Fibroblast of lung (primary cell): ENCODE results near the gene CLEC16A. TPM values are rescaled to one million over a fixed set of nuclear protein-coding genes. Genes with fewer than 3 reads are reported as not detected.

Experiments used
- DNase-seq, 2 donors: peaks; one replicate each; pipeline versions ENCODE4 v3.0.0 to v3.0.0-alpha.2; 2010; ENCODE audit warnings: low read depth in 2 of 2
- H2AFZ ChIP-seq: 2 replicates; pipeline ENCODE4 v1.5.1; 2012; ENCODE audit warnings: low read length, control low read depth, inconsistent platforms
- H3K27ac ChIP-seq: 2 replicates; pipeline ENCODE4 v1.5.1; 2011; ENCODE audit warnings: low read length, control low read depth; ENCODE audit not compliant: insufficient read depth
- H3K27me3 ChIP-seq: 2 replicates; pipeline ENCODE4 v1.5.1; 2011; ENCODE audit warnings: mild to moderate bottlenecking, low read length; ENCODE audit not compliant: control insufficient read depth, insufficient read depth
- H3K36me3 ChIP-seq: 2 replicates; pipeline ENCODE4 v1.5.1; 2011; ENCODE audit warnings: low read length; ENCODE audit not compliant: control insufficient read depth, insufficient read depth
- H3K4me1 ChIP-seq: 2 replicates; pipeline ENCODE4 v1.5.1; 2011; ENCODE audit warnings: low read length; ENCODE audit not compliant: control insufficient read depth, insufficient read depth; ENCODE audit errors: extremely low read depth
- H3K4me2 ChIP-seq: 2 replicates; pipeline ENCODE4 v1.5.1; 2011; ENCODE audit warnings: low read length, control low read depth; ENCODE audit not compliant: insufficient read depth; ENCODE audit errors: extremely low read depth
- H3K4me3 ChIP-seq, 4 experiments: fragments of 200-600 bp in 1 of 4; sonication (generic) in 1 of 4; replicated peaks in 1 of 4; 2 replicates each; pipeline ENCODE4 v1.5.1; 2011 to 2016; ENCODE audit warnings: low read length in 4 of 4, low read depth in 3 of 4, mild to moderate bottlenecking in 3 of 4, control low read depth in 2 of 4, inconsistent platforms in 1 of 4, mixed read lengths in 1 of 4; ENCODE audit not compliant: insufficient read depth in 1 of 4; ENCODE audit errors: control extremely low read depth in 1 of 4
- H3K79me2 ChIP-seq: 2 replicates; pipeline ENCODE4 v1.5.1; 2012; ENCODE audit warnings: mild to moderate bottlenecking, low read length, inconsistent platforms; ENCODE audit not compliant: control insufficient read depth, insufficient read depth
- H3K9ac ChIP-seq: 2 replicates; pipeline ENCODE4 v1.5.1; 2011; ENCODE audit warnings: mild to moderate bottlenecking, low read length, control low read depth; ENCODE audit not compliant: insufficient read depth
- H3K9me3 ChIP-seq: 2 replicates; pipeline ENCODE4 v1.5.1; 2012; ENCODE audit warnings: low read depth, low read length; ENCODE audit not compliant: control insufficient read depth, insufficient read depth
- H4K20me1 ChIP-seq: 2 replicates; pipeline ENCODE4 v1.5.1; 2011; ENCODE audit warnings: low read length; ENCODE audit not compliant: control insufficient read depth, insufficient read depth; ENCODE audit errors: extremely low read depth
- EZH2 ChIP-seq: IDR thresholded peaks from 2 replicates; pipeline ENCODE4 v1.5.1; 2012; ENCODE audit warnings: low read length, control low read depth, mild to moderate bottlenecking; ENCODE audit errors: missing control alignments
- polyA plus RNA-seq, 2 donors: library from polyadenylated mRNA; depleted of rRNA in 1 of 2; stranded (reverse) in 1 of 2; unstranded in 1 of 2; fragments of >200 nt; gene quantifications; 2 replicates each; pipeline ENCODE4 v1.2.1, GENCODE V29; 2011 to 2012; ENCODE audit warnings: missing spikeins in 1 of 2
- total RNA-seq: library from RNA; depleted of rRNA; stranded (reverse); fragments of >200 nt; gene quantifications from 2 replicates; pipeline ENCODE4 v1.2.1, GENCODE V29; 2014
- TF ChIP-seq, protein P1 (sequence below), 2 donors: IDR thresholded peaks in 1 of 2; conservative IDR thresholded peaks in 1 of 2; 1 replicate in 1 of 2; 2 replicates in 1 of 2; pipeline ENCODE4 v1.5.1; 2011 to 2012; ENCODE audit warnings: low read length in 2 of 2, control low read depth in 1 of 2, inconsistent platforms in 1 of 2, low read depth in 1 of 2, mild to moderate bottlenecking in 1 of 2

CLEC16A gene
- total and polyA plus RNA-seq, 2 donors (not counting 1 experiment from before 2014, with no cell fraction given), result 9.1 to 22.0 TPM

DNA sequence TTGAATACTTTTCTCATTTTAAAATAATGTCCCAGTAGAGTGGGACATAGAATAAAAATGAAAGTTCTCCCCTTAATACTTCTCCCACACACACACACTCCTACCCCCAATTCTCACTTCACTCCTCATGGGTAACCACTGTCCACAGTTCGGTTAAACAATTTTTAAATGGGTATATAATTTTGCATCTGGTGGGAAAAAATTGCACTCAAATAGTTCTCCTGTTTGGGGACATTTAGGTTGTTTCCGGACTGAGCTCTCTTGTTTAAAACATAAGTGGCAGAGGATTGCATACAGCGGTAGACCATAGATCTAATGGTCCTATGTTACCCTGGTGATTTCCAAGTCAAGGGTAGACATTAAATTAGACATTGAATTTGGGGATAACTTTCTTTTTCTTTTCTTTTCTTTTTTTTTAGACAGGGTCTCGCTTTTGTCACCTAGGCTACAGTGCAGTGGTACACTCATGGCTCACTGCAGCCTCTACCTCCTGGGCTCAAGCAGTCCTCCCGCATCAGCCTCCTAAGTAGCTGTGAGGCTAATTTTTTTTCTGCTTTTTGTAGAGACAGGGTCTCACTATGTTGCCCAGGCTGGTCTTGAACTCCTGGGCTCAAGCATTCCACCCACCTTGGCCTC lies 173.3 kb downstream of the CLEC16A start:
- Histone ChIP-seq H3K79me2 (no peaks in the 10 kb centered on the region), H3K4me1 (peaks cover 7% of the 10 kb centered on the region), H3K27me3 (no peaks in the 10 kb centered on the region), H4K20me1 (no peaks in the 10 kb centered on the region), H3K4me2 (no peak overlapping the region), H2AFZ (no peak overlapping the region), H3K9me3 (no peaks in the 10 kb centered on the region), H3K4me3 (no peak overlapping the region), H3K27ac (no peak overlapping the region), H3K36me3 (no peaks in the 10 kb centered on the region), H3K9ac (no peak overlapping the region)
- TF ChIP-seq, protein P1, sequence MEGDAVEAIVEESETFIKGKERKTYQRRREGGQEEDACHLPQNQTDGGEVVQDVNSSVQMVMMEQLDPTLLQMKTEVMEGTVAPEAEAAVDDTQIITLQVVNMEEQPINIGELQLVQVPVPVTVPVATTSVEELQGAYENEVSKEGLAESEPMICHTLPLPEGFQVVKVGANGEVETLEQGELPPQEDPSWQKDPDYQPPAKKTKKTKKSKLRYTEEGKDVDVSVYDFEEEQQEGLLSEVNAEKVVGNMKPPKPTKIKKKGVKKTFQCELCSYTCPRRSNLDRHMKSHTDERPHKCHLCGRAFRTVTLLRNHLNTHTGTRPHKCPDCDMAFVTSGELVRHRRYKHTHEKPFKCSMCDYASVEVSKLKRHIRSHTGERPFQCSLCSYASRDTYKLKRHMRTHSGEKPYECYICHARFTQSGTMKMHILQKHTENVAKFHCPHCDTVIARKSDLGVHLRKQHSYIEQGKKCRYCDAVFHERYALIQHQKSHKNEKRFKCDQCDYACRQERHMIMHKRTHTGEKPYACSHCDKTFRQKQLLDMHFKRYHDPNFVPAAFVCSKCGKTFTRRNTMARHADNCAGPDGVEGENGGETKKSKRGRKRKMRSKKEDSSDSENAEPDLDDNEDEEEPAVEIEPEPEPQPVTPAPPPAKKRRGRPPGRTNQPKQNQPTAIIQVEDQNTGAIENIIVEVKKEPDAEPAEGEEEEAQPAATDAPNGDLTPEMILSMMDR (conservative IDR thresholded peaks at IDR 0.05 in 1 of 2, IDR thresholded peaks at IDR 0.05 in 1 of 2; ENCODE audit: low read depth in 1 of 2, low read length in 2 of 2), result no peak
- no peak for TF ChIP-seq EZH2
- no peak for DNase-seq

DNA sequence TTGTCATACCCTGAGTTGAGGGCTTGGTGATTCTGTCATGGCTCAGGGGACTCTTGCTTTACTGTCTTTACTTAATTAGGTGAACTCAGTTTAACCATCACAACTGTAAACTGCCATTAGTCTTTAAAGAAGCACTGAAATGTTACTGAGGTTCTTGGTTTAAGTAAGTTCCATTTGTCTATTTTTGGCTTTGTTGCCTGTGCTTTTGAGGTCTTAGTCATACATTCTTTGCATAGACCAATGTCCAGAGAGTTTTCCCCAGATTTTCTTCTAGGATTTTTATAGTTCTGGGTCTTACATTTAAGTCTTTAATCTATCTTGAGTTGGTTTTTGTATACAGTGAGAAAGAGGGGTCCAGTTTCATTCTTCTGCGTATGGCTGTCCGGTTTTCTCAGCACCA lies 174.1 kb downstream of the CLEC16A start:
- Histone ChIP-seq H3K27ac (no peak overlapping the region), H3K4me1 (peaks cover 4% of the 10 kb centered on the region), H3K4me3 (no peak overlapping the region), H3K4me2 (no peak overlapping the region), H3K9ac (no peak overlapping the region), H2AFZ (no peak overlapping the region), H4K20me1 (no peaks in the 10 kb centered on the region), H3K36me3 (no peaks in the 10 kb centered on the region), H3K27me3 (no peaks in the 10 kb centered on the region), H3K9me3 (no peaks in the 10 kb centered on the region), H3K79me2 (no peaks in the 10 kb centered on the region)
- peak in 1 of 2 donors; percentile 71 for DNase-seq
- no peak for TF ChIP-seq EZH2
- TF ChIP-seq, protein P1 (conservative IDR thresholded peaks at IDR 0.05 in 1 of 2, IDR thresholded peaks at IDR 0.05 in 1 of 2; ENCODE audit: low read depth in 1 of 2, low read length in 2 of 2), result no peak

DNA sequence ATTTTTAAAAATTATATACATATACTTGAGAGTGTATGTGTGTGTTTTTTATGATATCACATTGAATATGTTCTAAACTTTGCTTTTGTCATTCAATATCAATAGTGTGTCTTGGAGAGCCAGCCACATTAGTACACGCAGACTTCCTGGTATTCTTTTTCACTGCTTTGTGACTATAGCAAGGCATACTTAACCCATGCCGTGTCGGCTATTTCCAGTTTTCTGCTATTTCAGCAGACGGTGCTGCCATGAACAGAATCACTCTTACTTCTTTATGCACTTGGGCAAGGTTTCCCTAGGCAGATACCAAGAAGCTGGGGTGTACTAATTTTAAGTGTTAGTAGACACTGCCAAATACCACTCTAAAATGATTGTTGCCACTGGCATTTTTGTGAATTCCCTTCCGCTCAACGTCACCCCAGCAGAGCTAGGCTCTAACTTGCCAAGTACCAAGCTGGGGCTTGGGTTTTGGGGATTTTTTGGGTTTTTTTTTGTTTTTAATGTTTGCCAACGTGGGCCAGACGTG lies 176.8 kb downstream of the CLEC16A start:
- H3K27me3 ChIP-seq, result no peaks in the 10 kb centered on the region
- no peak overlapping the region for H3K27ac ChIP-seq
- TF ChIP-seq, protein P1 (conservative IDR thresholded peaks at IDR 0.05 in 1 of 2, IDR thresholded peaks at IDR 0.05 in 1 of 2; ENCODE audit: low read depth in 1 of 2, low read length in 2 of 2), result no peak
- TF ChIP-seq EZH2, result no peak
- no peaks in the 10 kb centered on the region for H4K20me1 ChIP-seq
- peaks cover 5% of the 10 kb centered on the region for H3K36me3 ChIP-seq
- no peak overlapping the region for H2AFZ ChIP-seq
- H3K9ac ChIP-seq, result no peak overlapping the region
- no peaks in the 10 kb centered on the region for H3K9me3 ChIP-seq
- no peak for DNase-seq
- peaks cover 2% of the 10 kb centered on the region for H3K4me1 ChIP-seq
- H3K79me2 ChIP-seq, result no peaks in the 10 kb centered on the region
- H3K4me3 ChIP-seq, result no peak overlapping the region
- no peak overlapping the region for H3K4me2 ChIP-seq
